GM12878 (cell line): ENCODE data around the gene ZBTB39.

Experiments
- CHD2 ChIP-seq: IDR thresholded peaks from 2 replicates; pipeline ENCODE4 v1.6.1; 2011; ENCODE audit warnings: low read depth, low read length, improper control_type of control experiment, borderline replicate concordance
- CTCF ChIP-seq, 3 experiments: IDR thresholded peaks in 2 of 3; conservative IDR thresholded peaks in 1 of 3; 2 replicates each; pipeline ENCODE4 v1.5.1; 2011; ENCODE audit warnings: low read depth in 3 of 3, low read length in 3 of 3, mild to moderate bottlenecking in 3 of 3, control low read depth in 2 of 3, moderate library complexity in 2 of 3, inconsistent platforms in 1 of 3, mixed read lengths in 1 of 3; ENCODE audit not compliant: control insufficient read depth in 2 of 3, insufficient read depth in 1 of 3; ENCODE audit errors: extremely low read depth in 1 of 3
- EED ChIP-seq: sonication (generic); IDR thresholded peaks from 2 replicates; pipeline ENCODE4 v1.6.1; 2016; ENCODE audit warnings: antibody characterized with exemption, low read depth
- EP300 ChIP-seq, 2 experiments: fragments of 150-350 bp in 1 of 2; IDR thresholded peaks; 2 replicates each; pipeline ENCODE4 v1.6.1; 2011 to 2012; ENCODE audit warnings: low read depth in 2 of 2, low read length in 2 of 2, borderline replicate concordance in 1 of 2, improper control_type of control experiment in 1 of 2, inconsistent platforms in 1 of 2; ENCODE audit not compliant: control insufficient read depth in 1 of 2
- EZH2 ChIP-seq: IDR thresholded peaks from 2 replicates; pipeline ENCODE4 v1.6.1; 2012; ENCODE audit warnings: low read depth, mild to moderate bottlenecking, control low read depth, inconsistent platforms, low read length, borderline replicate concordance; ENCODE audit not compliant: control insufficient read depth
- GATAD2B ChIP-seq: fragments of 450-650 bp; conservative IDR thresholded peaks from 2 replicates; pipeline ENCODE4 v1.6.1; 2017; ENCODE audit warnings: low read depth, mild to moderate bottlenecking, moderate library complexity
- POLR2A ChIP-seq: IDR thresholded peaks from 2 replicates; pipeline ENCODE4 v1.6.1; 2011; ENCODE audit warnings: low read depth, mild to moderate bottlenecking, low read length
- RB1 ChIP-seq: fragments of 450-650 bp; formaldehyde crosslinking; IDR thresholded peaks from 2 replicates; pipeline ENCODE4 v1.6.1; 2017; ENCODE audit warnings: mild to moderate bottlenecking, borderline replicate concordance
- RCOR1 ChIP-seq: conservative IDR thresholded peaks from 2 replicates; pipeline ENCODE4 v1.6.1; 2012; ENCODE audit warnings: low read depth, low read length, improper control_type of control experiment
- RFX5 ChIP-seq: IDR thresholded peaks from 2 replicates; pipeline ENCODE4 v1.6.1; 2011; ENCODE audit warnings: low read depth, low read length, improper control_type of control experiment
- STAT3 ChIP-seq: IDR thresholded peaks from 2 replicates; pipeline ENCODE4 v1.6.1; 2011; ENCODE audit warnings: low read depth, low read length, improper control_type of control experiment
- YBX1 ChIP-seq: fragments of 450-650 bp; IDR thresholded peaks from 2 replicates; pipeline ENCODE4 v1.6.1; 2016; ENCODE audit warnings: antibody characterized with exemption

GRCh38 chr12:56979628-56980027 lies 26.7 kb downstream of the ZBTB39 start:
- TF ChIP-seq RFX5 = no peak
- TF ChIP-seq CHD2 = no peak
- no peak for TF ChIP-seq GATAD2B
- TF ChIP-seq CTCF (IDR thresholded peaks at IDR 0.05 in 2 of 3, conservative IDR thresholded peaks at IDR 0.05 in 1 of 3; ENCODE audit: control insufficient read depth in 2 of 3, extremely low read depth in 1 of 3, insufficient read depth in 1 of 3, low read depth in 3 of 3, low read length in 3 of 3) = no peak
- TF ChIP-seq YBX1 = no peak
- TF ChIP-seq POLR2A = no peak
- TF ChIP-seq RB1 = no peak
- TF ChIP-seq STAT3 = no peak
- no peak for TF ChIP-seq RCOR1
- no peak for TF ChIP-seq EZH2
- TF ChIP-seq EED = no peak
- TF ChIP-seq EP300 (IDR thresholded peaks at IDR 0.05; ENCODE audit: borderline replicate concordance in 1 of 2, control insufficient read depth in 1 of 2, low read depth in 2 of 2, low read length in 2 of 2) = no peak
